Activated T-cell treated with anti-CD3 and anti-CD28 coated beads for 48 hours (primary cell): ENCODE data around the gene FAM13B.
A peak's percentile ranks its signal among the peaks of the same experiment; 100 is the strongest.
"Not testable (repeated sequence)": the region's sequence is repeated elsewhere in the genome, so short reads cannot be mapped to it uniquely, and the experiment has no call there.

Experiments used
- DNase-seq: peaks from one replicate; pipeline ENCODE4 v3.0.0-alpha.2; 2020; ENCODE audit warnings: low read depth

FAM13B gene

GRCh38 chr5:138032572-138033385, at the start of gene FAM13B:
FAM13B (minus strand) TSS chr5:138033079; CDS start chr5:138019111, 13,968 bp downstream.
- DNase-seq: peak; percentile 76

GRCh38 chr5:138082033-138082432, 49.2 kb upstream of the FAM13B start:
- no peak for DNase-seq

- DNase-seq: no peak
Observed at GRCh38 chr5:138078006-138078643, 45.2 kb upstream of the FAM13B start.

GRCh38 chr5:138077064-138077696, 44.3 kb upstream of the FAM13B start:
- peak; percentile 11 for DNase-seq

GRCh38 chr5:138070026-138070425, 37.1 kb upstream of the FAM13B start:
- DNase-seq: not testable (repeated sequence)

GRCh38 chr5:138068742-138069600, 36.1 kb upstream of the FAM13B start:
- DNase-seq: peak; percentile 62

- DNase-seq: no peak
Observed at GRCh38 chr5:138067945-138068344, 35.1 kb upstream of the FAM13B start.

GRCh38 chr5:138065102-138065501, 32.2 kb upstream of the FAM13B start:
- DNase-seq: peak; percentile 10

GRCh38 chr5:138064526-138064925, 31.6 kb upstream of the FAM13B start:
- no peak for DNase-seq

- no peak for DNase-seq
Observed at GRCh38 chr5:138054847-138055558, 22.1 kb upstream of the FAM13B start.

GRCh38 chr5:138054206-138054605, 21.3 kb upstream of the FAM13B start:
- DNase-seq: no peak

GRCh38 chr5:138053554-138053953, 20.7 kb upstream of the FAM13B start:
- DNase-seq: no peak

- not testable (repeated sequence) for DNase-seq
Observed at GRCh38 chr5:138052718-138053117, 19.8 kb upstream of the FAM13B start.

GRCh38 chr5:138051441-138052296, 18.8 kb upstream of the FAM13B start:
- DNase-seq: no peak

GRCh38 chr5:138045283-138045682, 12.4 kb upstream of the FAM13B start:
- not testable (repeated sequence) for DNase-seq

GRCh38 chr5:138038826-138039225, 5.9 kb upstream of the FAM13B start:
- DNase-seq: no peak

GRCh38 chr5:138037907-138038633, 5.2 kb upstream of the FAM13B start:
- DNase-seq: no peak

GRCh38 chr5:138037271-138037670, 4.4 kb upstream of the FAM13B start:
- DNase-seq: no peak
